Urothelium cell line (cell line): Measurements from ENCODE around the gene TNIK.
"Not testable (repeated sequence)": the region's sequence is repeated elsewhere in the genome, so short reads cannot be mapped to it uniquely, and the experiment has no call there.

Source experiments
- DNase-seq: peaks from one replicate; pipeline ENCODE4 v3.0.0; 2011; ENCODE audit warnings: low spot score, mixed read lengths
- FAIRE-seq: peaks from 2 replicates; lab custom pipeline; 2011; peaks lifted over from hg19 to GRCh38; lab: Jason Lieb, UNC

The TNIK gene

GRCh38 chr3:171446801-171447578 lies 13.2 kb downstream of the TNIK start:
- DNase-seq = peak; percentile 52
- no peak for FAIRE-seq

GRCh38 chr3:171446301-171446700 lies 13.9 kb downstream of the TNIK start:
- DNase-seq = no peak
- FAIRE-seq = no peak

GRCh38 chr3:171445620-171446204 lies 14.5 kb downstream of the TNIK start:
- DNase-seq (no peak), FAIRE-seq (no peak)

GRCh38 chr3:171444001-171444690 lies 16.1 kb downstream of the TNIK start:
- no peak for FAIRE-seq
- no peak for DNase-seq

- DNase-seq (no peak), FAIRE-seq (no peak)
Observed at GRCh38 chr3:171443211-171443957, 16.8 kb downstream of the TNIK start.

GRCh38 chr3:171442184-171442583 lies 18.0 kb downstream of the TNIK start:
- DNase-seq = no peak

GRCh38 chr3:171441381-171441780 lies 18.8 kb downstream of the TNIK start:
- no peak for FAIRE-seq
- DNase-seq = no peak

More at GRCh38 chr3:171442184-171442583, 18.0 kb downstream of the TNIK start:
- no peak for FAIRE-seq

GRCh38 chr3:171439996-171440395 lies 20.2 kb downstream of the TNIK start:
- FAIRE-seq (no peak), DNase-seq (no peak)

- DNase-seq (no peak), FAIRE-seq (no peak)
Observed at GRCh38 chr3:171437115-171437756, 23.0 kb downstream of the TNIK start.

GRCh38 chr3:171436380-171436779 lies 23.8 kb downstream of the TNIK start:
- DNase-seq (no peak), FAIRE-seq (no peak)

- FAIRE-seq (no peak), DNase-seq (no peak)
Observed at GRCh38 chr3:171435757-171436156, 24.4 kb downstream of the TNIK start.

GRCh38 chr3:171435143-171435542 lies 25.1 kb downstream of the TNIK start:
- FAIRE-seq = no peak

GRCh38 chr3:171432548-171432947 lies 27.7 kb downstream of the TNIK start:
- DNase-seq (no peak), FAIRE-seq (no peak)

More at GRCh38 chr3:171435143-171435542, 25.1 kb downstream of the TNIK start:
- no peak for DNase-seq

GRCh38 chr3:171431550-171431949 lies 28.7 kb downstream of the TNIK start:
- FAIRE-seq (no peak), DNase-seq (no peak)

- FAIRE-seq (no peak), DNase-seq (no peak)
Observed at GRCh38 chr3:171430530-171430929, 29.7 kb downstream of the TNIK start.

GRCh38 chr3:171429635-171430034 lies 30.6 kb downstream of the TNIK start:
- FAIRE-seq (no peak), DNase-seq (no peak)

GRCh38 chr3:171428892-171429291 lies 31.3 kb downstream of the TNIK start:
- DNase-seq (no peak), FAIRE-seq (no peak)

- FAIRE-seq (no peak), DNase-seq (no peak)
Observed at GRCh38 chr3:171428321-171428787, 31.9 kb downstream of the TNIK start.

GRCh38 chr3:171427771-171428320 lies 32.4 kb downstream of the TNIK start:
- DNase-seq = no peak
- no peak for FAIRE-seq

- not testable (repeated sequence) for DNase-seq, FAIRE-seq
Observed at GRCh38 chr3:171424063-171424462, 36.1 kb downstream of the TNIK start.
